Measurements from ENCODE around the gene ATP1A3.

The ATP1A3 gene

GRCh38 chr19:41990615-41991014 lies 3.4 kb downstream of the ATP1A3 start:
- no peak for TF ChIP-seq CTCF (IDR thresholded peaks at IDR 0.05; ENCODE audit: low read depth, low read length)
- H3K4me3 ChIP-seq (ENCODE audit: low read depth, low read length), result no peak overlapping the region

GRCh38 chr19:41990028-41990427 lies 4.0 kb downstream of the ATP1A3 start:
- no peak for TF ChIP-seq CTCF (IDR thresholded peaks at IDR 0.05; ENCODE audit: low read depth, low read length)
- H3K4me3 ChIP-seq (ENCODE audit: low read depth, low read length), result no peak overlapping the region

- TF ChIP-seq CTCF (IDR thresholded peaks at IDR 0.05; ENCODE audit: low read depth, low read length), result no peak
Measured at GRCh38 chr19:41988947-41989346, 5.1 kb downstream of the ATP1A3 start.

GRCh38 chr19:41987141-41987860 lies 6.7 kb downstream of the ATP1A3 start:
- TF ChIP-seq CTCF (IDR thresholded peaks at IDR 0.05; ENCODE audit: low read depth, low read length), result no peak
- no peak overlapping the region for H3K4me3 ChIP-seq (ENCODE audit: low read depth, low read length)

More at GRCh38 chr19:41988947-41989346, 5.1 kb downstream of the ATP1A3 start:
- H3K4me3 ChIP-seq (ENCODE audit: low read depth, low read length), result no peak overlapping the region

- no peak for TF ChIP-seq CTCF (IDR thresholded peaks at IDR 0.05; ENCODE audit: low read depth, low read length)
- H3K4me3 ChIP-seq (ENCODE audit: low read depth, low read length), result no peak overlapping the region
Measured at GRCh38 chr19:41984961-41985360, 9.1 kb downstream of the ATP1A3 start.

GRCh38 chr19:41981724-41982123 lies 12.3 kb downstream of the ATP1A3 start:
- no peak for TF ChIP-seq CTCF (IDR thresholded peaks at IDR 0.05; ENCODE audit: low read depth, low read length)
- H3K4me3 ChIP-seq (ENCODE audit: low read depth, low read length), result no peak overlapping the region

GRCh38 chr19:41978470-41978869 lies 15.6 kb downstream of the ATP1A3 start:
- no peak overlapping the region for H3K4me3 ChIP-seq (ENCODE audit: low read depth, low read length)
- TF ChIP-seq CTCF (IDR thresholded peaks at IDR 0.05; ENCODE audit: low read depth, low read length), result no peak
